ENCODE data around the gene TMEM169. TPM values are rescaled to one million over a fixed set of nuclear protein-coding genes. Genes with fewer than 3 reads are reported as not detected.

TMEM169 gene
- total RNA-seq, 1 donor from 2014 or later = 166 TPM

- H3K4me3 Mint-ChIP-seq (ENCODE audit: unreplicated experiment) = no peak overlapping the region
- H3K4me1 Mint-ChIP-seq (ENCODE audit: low read depth, unreplicated experiment) = peaks cover 9% of the 10 kb centered on the region
- no peak for DNase-seq
- H3K27me3 Mint-ChIP-seq (ENCODE audit: unreplicated experiment) = peaks cover 2% of the 10 kb centered on the region
- H3K9me3 Mint-ChIP-seq (ENCODE audit: unreplicated experiment) = peaks cover 1% of the 10 kb centered on the region
- TF ChIP-seq CTCF (IDR thresholded peaks at IDR 0.05; ENCODE audit: partially characterized antibody, unreplicated experiment) = no peak
- no peak overlapping the region for H3K27ac Mint-ChIP-seq (ENCODE audit: unreplicated experiment)
- H3K36me3 Mint-ChIP-seq (ENCODE audit: unreplicated experiment) = no peaks in the 10 kb centered on the region
Observed at GRCh38 chr2:216039918-216040317, 41.8 kb upstream of the TMEM169 start.

- no peak overlapping the region for H3K27ac Mint-ChIP-seq (ENCODE audit: unreplicated experiment)
- no peaks in the 10 kb centered on the region for H3K36me3 Mint-ChIP-seq (ENCODE audit: unreplicated experiment)
- TF ChIP-seq CTCF (IDR thresholded peaks at IDR 0.05; ENCODE audit: partially characterized antibody, unreplicated experiment) = no peak
- H3K4me1 Mint-ChIP-seq (ENCODE audit: low read depth, unreplicated experiment) = peaks cover 5% of the 10 kb centered on the region
- H3K27me3 Mint-ChIP-seq (ENCODE audit: unreplicated experiment) = peaks cover 2% of the 10 kb centered on the region
- peaks cover 1% of the 10 kb centered on the region for H3K9me3 Mint-ChIP-seq (ENCODE audit: unreplicated experiment)
- H3K4me3 Mint-ChIP-seq (ENCODE audit: unreplicated experiment) = no peak overlapping the region
- DNase-seq = no peak
Observed at GRCh38 chr2:216041438-216041837, 40.3 kb upstream of the TMEM169 start.

DNA sequence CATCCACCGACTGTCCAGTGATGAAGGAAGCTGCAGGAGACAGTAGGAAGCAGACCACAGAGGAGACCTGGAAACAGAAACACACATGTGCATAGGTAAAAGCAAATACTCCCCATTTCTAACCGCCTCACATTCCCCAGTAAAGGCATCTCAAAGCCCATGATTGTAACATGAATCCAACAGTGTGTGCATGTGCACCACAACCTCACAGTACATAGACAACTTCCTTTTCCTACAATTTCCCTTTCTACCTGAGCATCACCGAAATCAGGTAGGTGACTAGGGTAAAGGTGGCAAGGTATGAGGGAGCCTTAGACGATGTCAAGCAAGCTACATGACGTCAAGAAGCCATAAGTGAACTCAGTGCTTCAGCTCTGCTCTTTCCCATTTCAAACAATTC lies 37.8 kb upstream of the TMEM169 start:
- no peak overlapping the region for H3K4me3 Mint-ChIP-seq (ENCODE audit: unreplicated experiment)

DNA sequence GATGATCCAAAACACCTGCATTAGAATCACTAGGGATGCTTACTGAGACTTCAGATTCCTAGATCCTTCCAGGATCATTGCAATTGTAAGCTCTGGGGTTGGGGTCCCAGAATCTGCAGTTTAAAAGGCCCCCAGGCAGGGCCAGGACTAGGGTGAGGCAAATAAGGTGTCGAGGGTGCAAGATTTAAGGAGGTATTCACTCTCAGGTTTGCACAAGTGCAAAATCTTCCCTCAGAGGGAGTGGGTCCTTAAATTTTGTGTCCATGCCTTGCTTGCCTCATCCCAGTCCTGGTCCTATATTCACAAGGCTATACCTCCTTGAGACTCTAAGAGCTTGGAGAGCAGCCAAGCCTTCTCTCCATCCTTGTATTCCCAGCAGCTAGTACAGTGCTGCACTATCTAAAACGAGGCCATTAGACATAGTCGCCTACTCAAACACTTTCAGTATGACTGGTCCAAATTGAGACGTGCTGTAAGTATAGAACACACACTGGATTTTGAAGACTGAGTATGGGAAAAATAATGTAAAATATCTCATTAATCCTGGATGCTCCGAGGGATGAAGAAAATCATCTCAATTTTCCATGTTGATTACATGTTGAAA lies 36.7 kb upstream of the TMEM169 start:
- H3K27ac Mint-ChIP-seq (ENCODE audit: unreplicated experiment) = no peak overlapping the region
- H3K4me3 Mint-ChIP-seq (ENCODE audit: unreplicated experiment) = no peak overlapping the region
- no peaks in the 10 kb centered on the region for H3K27me3 Mint-ChIP-seq (ENCODE audit: unreplicated experiment)
- no peaks in the 10 kb centered on the region for H3K36me3 Mint-ChIP-seq (ENCODE audit: unreplicated experiment)
- no peak for DNase-seq
- TF ChIP-seq CTCF (IDR thresholded peaks at IDR 0.05; ENCODE audit: partially characterized antibody, unreplicated experiment) = no peak
- H3K4me1 Mint-ChIP-seq (ENCODE audit: low read depth, unreplicated experiment) = no peaks in the 10 kb centered on the region
- H3K9me3 Mint-ChIP-seq (ENCODE audit: unreplicated experiment) = no peaks in the 10 kb centered on the region

More for the DNA sequence above, 37.8 kb upstream of the TMEM169 start:
- H3K36me3 Mint-ChIP-seq (ENCODE audit: unreplicated experiment) = no peaks in the 10 kb centered on the region
- no peak for DNase-seq
- H3K4me1 Mint-ChIP-seq (ENCODE audit: low read depth, unreplicated experiment) = peaks cover 5% of the 10 kb centered on the region
- TF ChIP-seq CTCF (IDR thresholded peaks at IDR 0.05; ENCODE audit: partially characterized antibody, unreplicated experiment) = no peak
- peaks cover 1% of the 10 kb centered on the region for H3K9me3 Mint-ChIP-seq (ENCODE audit: unreplicated experiment)
- H3K27me3 Mint-ChIP-seq (ENCODE audit: unreplicated experiment) = peaks cover 2% of the 10 kb centered on the region
- no peak overlapping the region for H3K27ac Mint-ChIP-seq (ENCODE audit: unreplicated experiment)

GRCh38 chr2:216047397-216047796 lies 34.3 kb upstream of the TMEM169 start:
- Mint-ChIP-seq H3K36me3 (ENCODE audit: unreplicated experiment) (no peaks in the 10 kb centered on the region), H3K4me1 (ENCODE audit: low read depth, unreplicated experiment) (no peaks in the 10 kb centered on the region), H3K9me3 (ENCODE audit: unreplicated experiment) (no peaks in the 10 kb centered on the region), H3K27ac (ENCODE audit: unreplicated experiment) (no peak overlapping the region), H3K27me3 (ENCODE audit: unreplicated experiment) (no peaks in the 10 kb centered on the region), H3K4me3 (ENCODE audit: unreplicated experiment) (no peak overlapping the region)
- TF ChIP-seq CTCF (IDR thresholded peaks at IDR 0.05; ENCODE audit: partially characterized antibody, unreplicated experiment) = no peak
- no peak for DNase-seq

All from glutamatergic neuron (in vitro differentiated cells).